Omental fat pad (tissue), 4 donors: Measurements from ENCODE around the gene ANKRD13A. TPM values are rescaled to one million over a fixed set of nuclear protein-coding genes. Genes with fewer than 3 reads are reported as not detected.

Experiments
- ATAC-seq: fragments of 150-250 bp; one replicate; pipeline ENCODE4 v1.9.1; 2016; ENCODE audit warnings: mild to moderate bottlenecking, moderate library complexity; ENCODE audit not compliant: low FRiP score
- DNase-seq: peaks from one replicate; pipeline ENCODE4 v3.0.0-alpha.2; 2019; ENCODE audit warnings: low spot score
- CTCF ChIP-seq, 3 donors: fragments of 450-650 bp; IDR thresholded peaks; one replicate each; pipeline ENCODE4 v1.5.1; 2016 to 2017; ENCODE audit warnings: antibody characterized with exemption in 3 of 3, mild to moderate bottlenecking in 3 of 3, moderate library complexity in 2 of 3
- total RNA-seq, 4 donors: library from RNA; depleted of rRNA; stranded (reverse); fragments of >200 nt; gene quantifications; one replicate each; pipeline ENCODE4 v1.1.0, GENCODE V29; 2016

ANKRD13A gene
- total RNA-seq, 4 donors from 2014 or later: 33.6 to 93.3 (median 43.2) TPM

- DNase-seq (no peak), ATAC-seq (no peak)
- TF ChIP-seq CTCF (IDR thresholded peaks at IDR 0.05): no peak
These were observed 74.0 kb downstream of the ANKRD13A start for GRCh38 chr12:110073049-110073831.

- no peak for ATAC-seq
These were observed 74.9 kb downstream of the ANKRD13A start for GRCh38 chr12:110074089-110074488.

GRCh38 chr12:110075880-110076279, 76.7 kb downstream of the ANKRD13A start:
- DNase-seq (no peak), ATAC-seq (no peak)
- TF ChIP-seq CTCF (IDR thresholded peaks at IDR 0.05): no peak

More at GRCh38 chr12:110074089-110074488, 74.9 kb downstream of the ANKRD13A start:
- no peak for TF ChIP-seq CTCF (IDR thresholded peaks at IDR 0.05)
- DNase-seq: no peak

- TF ChIP-seq CTCF (IDR thresholded peaks at IDR 0.05): no peak
- DNase-seq (no peak), ATAC-seq (no peak)
These were observed 78.6 kb downstream of the ANKRD13A start for GRCh38 chr12:110077800-110078199.

- TF ChIP-seq CTCF (IDR thresholded peaks at IDR 0.05): no peak
- ATAC-seq: no peak
- no peak for DNase-seq
These were observed 80.5 kb downstream of the ANKRD13A start for GRCh38 chr12:110079477-110080400.

GRCh38 chr12:110080410-110080809, 81.2 kb downstream of the ANKRD13A start:
- TF ChIP-seq CTCF (IDR thresholded peaks at IDR 0.05): no peak
- ATAC-seq: no peak
- no peak for DNase-seq
